Measurements from ENCODE around the gene GPR146.
A peak's percentile ranks its signal among the peaks of the same experiment; 100 is the strongest.

Gene GPR146

DNA sequence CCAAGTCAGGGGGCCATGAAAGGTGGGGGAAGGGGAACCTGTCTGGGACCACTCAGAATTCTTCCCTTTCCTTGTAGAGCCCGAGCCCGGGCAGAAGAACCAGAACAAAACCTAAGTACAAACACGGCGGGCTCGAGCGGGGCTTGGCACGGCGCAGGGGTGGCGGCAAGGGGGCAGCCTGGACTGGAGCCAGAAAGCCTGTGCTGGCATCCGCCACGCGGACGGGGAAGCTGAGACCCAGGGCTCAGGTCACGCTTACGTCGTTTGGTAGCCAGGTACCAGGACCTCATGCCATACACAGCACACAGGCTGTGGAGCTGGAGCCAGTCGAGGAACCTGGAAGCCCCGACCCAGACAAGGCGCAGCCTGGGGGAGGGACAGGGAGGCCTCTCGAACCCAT is 37.0 kb downstream of the GPR146 start:
- H3K27me3 ChIP-seq (ENCODE audit: insufficient read depth, low read length), result no peaks in the 10 kb centered on the region
- no peaks in the 10 kb centered on the region for H3K4me1 ChIP-seq (ENCODE audit: insufficient read depth, low read length)
- no peaks in the 10 kb centered on the region for H3K36me3 ChIP-seq (ENCODE audit: insufficient read depth, low read depth, low read length)
- H3K9me3 ChIP-seq (ENCODE audit: insufficient read depth, low read depth, low read length), result no peaks in the 10 kb centered on the region
- H3K4me3 ChIP-seq (ENCODE audit: low read length), result no peak overlapping the region
- no peak overlapping the region for H3K9ac ChIP-seq (ENCODE audit: low read depth, low read length)
- H3K27ac ChIP-seq (ENCODE audit: low read length), result no peak overlapping the region

DNA sequence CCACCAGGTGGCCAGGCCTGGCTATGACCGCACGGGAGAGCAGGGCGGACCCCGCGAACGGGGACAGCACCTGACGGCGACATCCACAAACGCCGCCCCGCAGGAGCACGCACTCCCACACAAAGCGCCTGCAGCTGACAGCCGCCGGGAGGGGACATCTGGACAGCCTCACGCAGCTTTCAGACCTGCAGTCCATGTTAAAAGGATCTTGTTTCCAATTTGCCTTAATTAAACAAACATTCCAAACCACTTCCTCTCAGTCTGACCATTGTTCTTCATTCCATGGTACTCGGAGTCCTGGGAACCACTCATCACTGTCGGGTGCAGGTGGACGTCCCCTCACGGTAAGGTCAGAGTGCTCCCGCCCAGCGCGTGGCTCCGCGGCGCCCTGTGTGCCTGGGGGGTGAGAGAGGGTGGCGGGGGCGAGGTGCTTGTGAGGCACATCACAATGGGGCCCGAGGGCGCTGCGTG is 37.6 kb downstream of the GPR146 start:
- no peak overlapping the region for H3K9ac ChIP-seq (ENCODE audit: low read depth, low read length)
- H3K27me3 ChIP-seq (ENCODE audit: insufficient read depth, low read length), result no peaks in the 10 kb centered on the region
- no peaks in the 10 kb centered on the region for H3K36me3 ChIP-seq (ENCODE audit: insufficient read depth, low read depth, low read length)
- no peak overlapping the region for H3K4me3 ChIP-seq (ENCODE audit: low read length)
- H3K27ac ChIP-seq (ENCODE audit: low read length), result no peak overlapping the region
- H3K4me1 ChIP-seq (ENCODE audit: insufficient read depth, low read length), result no peaks in the 10 kb centered on the region
- H3K9me3 ChIP-seq (ENCODE audit: insufficient read depth, low read depth, low read length), result no peaks in the 10 kb centered on the region

GRCh38 chr7:1083729-1084657 is 39.6 kb downstream of the GPR146 start:
- H3K9ac ChIP-seq (ENCODE audit: low read depth, low read length), result no peak overlapping the region; the same call in 1 of the 2 replicates
- no peaks in the 10 kb centered on the region for H3K9me3 ChIP-seq (ENCODE audit: insufficient read depth, low read depth, low read length)
- no peaks in the 10 kb centered on the region for H3K36me3 ChIP-seq (ENCODE audit: insufficient read depth, low read depth, low read length)
- H3K27ac ChIP-seq (ENCODE audit: low read length), result no peak overlapping the region
- no peaks in the 10 kb centered on the region for H3K27me3 ChIP-seq (ENCODE audit: insufficient read depth, low read length)
- H3K4me3 ChIP-seq (ENCODE audit: low read length), result no peak overlapping the region
- peaks cover 7% of the 10 kb centered on the region; the same call in 1 of the 2 replicates for H3K4me1 ChIP-seq (ENCODE audit: insufficient read depth, low read length)

DNA sequence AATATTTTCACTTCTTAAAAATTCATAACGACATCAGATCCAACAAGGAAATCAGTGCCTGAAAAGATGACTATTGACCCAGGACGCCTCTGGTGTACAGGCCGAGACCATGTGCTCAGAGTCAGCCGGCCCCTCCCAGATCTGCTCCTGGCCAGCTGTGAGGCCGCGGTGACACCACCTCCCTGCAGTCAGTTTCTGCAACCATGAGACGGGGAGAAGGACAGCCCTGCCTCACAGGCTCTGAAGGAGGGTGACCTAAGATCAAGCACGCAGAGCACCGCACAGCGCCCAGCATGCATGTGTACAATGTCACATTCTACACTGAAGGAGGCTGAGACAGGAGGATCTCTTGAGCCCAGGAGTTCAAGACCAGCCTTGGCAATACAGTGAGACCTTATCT is 40.9 kb downstream of the GPR146 start:
- Histone ChIP-seq H3K9ac (ENCODE audit: low read depth, low read length) (no peak overlapping the region), H3K27ac (ENCODE audit: low read length) (no peak overlapping the region), H3K36me3 (ENCODE audit: insufficient read depth, low read depth, low read length) (no peaks in the 10 kb centered on the region), H3K9me3 (ENCODE audit: insufficient read depth, low read depth, low read length) (no peaks in the 10 kb centered on the region), H3K27me3 (ENCODE audit: insufficient read depth, low read length) (no peaks in the 10 kb centered on the region), H3K4me3 (ENCODE audit: low read length) (no peak overlapping the region), H3K4me1 (ENCODE audit: insufficient read depth, low read length) (peaks cover 7% of the 10 kb centered on the region; the same call in 1 of the 2 replicates)

GRCh38 chr7:1085910-1086421 is 41.6 kb downstream of the GPR146 start:
- Histone ChIP-seq H3K9ac (ENCODE audit: low read depth, low read length) (no peak overlapping the region), H3K36me3 (ENCODE audit: insufficient read depth, low read depth, low read length) (no peaks in the 10 kb centered on the region), H3K4me1 (ENCODE audit: insufficient read depth, low read length) (peaks cover 7% of the 10 kb centered on the region; the same call in 1 of the 2 replicates), H3K9me3 (ENCODE audit: insufficient read depth, low read depth, low read length) (no peaks in the 10 kb centered on the region), H3K27ac (ENCODE audit: low read length) (no peak overlapping the region), H3K27me3 (ENCODE audit: insufficient read depth, low read length) (no peaks in the 10 kb centered on the region), H3K4me3 (ENCODE audit: low read length) (no peak overlapping the region)

- H3K27ac ChIP-seq (ENCODE audit: low read length), result no peak overlapping the region
Observed at GRCh38 chr7:1086588-1087464, 42.5 kb downstream of the GPR146 start.

GRCh38 chr7:1087465-1087814 is 43.1 kb downstream of the GPR146 start:
- Histone ChIP-seq H3K36me3 (ENCODE audit: insufficient read depth, low read depth, low read length) (no peaks in the 10 kb centered on the region), H3K4me1 (ENCODE audit: insufficient read depth, low read length) (peaks cover 7% of the 10 kb centered on the region; the same call in 1 of the 2 replicates), H3K9ac (ENCODE audit: low read depth, low read length) (peak overlapping the region; percentile 47; the same call in 1 of the 2 replicates), H3K27ac (ENCODE audit: low read length) (no peak overlapping the region), H3K27me3 (ENCODE audit: insufficient read depth, low read length) (no peaks in the 10 kb centered on the region), H3K4me3 (ENCODE audit: low read length) (peak overlapping the region; percentile 51; the same call in 1 of the 2 replicates), H3K9me3 (ENCODE audit: insufficient read depth, low read depth, low read length) (no peaks in the 10 kb centered on the region)

More at GRCh38 chr7:1086588-1087464, 42.5 kb downstream of the GPR146 start:
- no peaks in the 10 kb centered on the region for H3K27me3 ChIP-seq (ENCODE audit: insufficient read depth, low read length)
- peaks cover 7% of the 10 kb centered on the region; the same call in 1 of the 2 replicates for H3K4me1 ChIP-seq (ENCODE audit: insufficient read depth, low read length)
- peak overlapping the region; percentile 47; the same call in 1 of the 2 replicates for H3K9ac ChIP-seq (ENCODE audit: low read depth, low read length)
- peak overlapping the region; percentile 51; the same call in 1 of the 2 replicates for H3K4me3 ChIP-seq (ENCODE audit: low read length)
- H3K9me3 ChIP-seq (ENCODE audit: insufficient read depth, low read depth, low read length), result no peaks in the 10 kb centered on the region
- no peaks in the 10 kb centered on the region for H3K36me3 ChIP-seq (ENCODE audit: insufficient read depth, low read depth, low read length)

DNA sequence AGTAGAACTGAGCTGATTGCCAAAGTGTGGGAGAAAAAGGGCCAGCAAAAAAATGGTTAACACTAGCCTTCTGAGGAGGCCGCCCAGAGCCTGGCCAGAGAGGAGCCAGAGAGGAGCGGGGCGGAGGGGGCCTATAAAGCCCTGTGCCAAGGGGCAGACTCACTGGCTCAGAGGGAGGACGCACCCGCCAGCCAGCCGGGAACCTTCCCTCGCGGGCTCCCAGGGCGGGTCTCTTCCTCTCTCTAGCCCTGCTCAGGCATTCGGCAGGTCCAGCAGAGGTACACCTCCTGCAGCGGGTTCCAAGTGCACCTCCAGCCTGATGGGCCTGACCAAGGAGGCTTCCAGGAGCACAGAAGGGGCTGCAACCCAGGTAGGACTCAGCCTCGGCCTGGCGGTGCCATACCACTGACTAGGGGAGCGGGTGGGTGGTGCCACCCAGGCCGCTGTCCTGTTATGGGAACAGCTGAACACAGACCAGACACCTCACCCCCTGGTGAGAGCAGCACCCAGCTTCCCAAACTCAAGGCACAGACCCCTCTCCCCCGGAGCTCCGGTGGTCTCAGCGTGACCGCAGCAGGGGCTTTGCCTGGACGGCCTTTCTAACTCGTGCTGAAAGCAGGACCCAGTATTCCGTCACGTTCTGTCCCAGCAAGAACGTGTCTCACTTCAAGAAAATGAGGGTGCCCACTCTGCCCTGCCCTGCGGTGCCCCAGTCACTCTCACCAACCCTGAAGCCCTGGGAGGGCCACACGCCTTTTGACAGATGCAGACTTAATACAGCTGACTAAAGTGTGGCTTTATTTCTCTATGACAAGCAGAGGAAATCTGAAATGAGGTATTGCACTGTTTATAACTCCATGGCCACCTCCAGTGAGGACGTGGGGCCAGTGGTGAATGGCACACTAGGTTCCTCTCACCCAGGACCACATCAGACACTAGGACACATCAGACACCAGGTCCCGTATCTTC is 43.9 kb downstream of the GPR146 start, which contains the start of gene GPER1:
Gene GPER1 (plus strand): TSS at position 162 of the 969 bp plus-strand sequence. CDS start 3,616 bp downstream, outside the sequence.
- Histone ChIP-seq H3K4me1 (ENCODE audit: insufficient read depth, low read length) (peaks cover 7% of the 10 kb centered on the region; the same call in 1 of the 2 replicates), H3K4me3 (ENCODE audit: low read length) (peak within 1 kb of the TSS; percentile 51; the same call in 1 of the 2 replicates), H3K9me3 (ENCODE audit: insufficient read depth, low read depth, low read length) (no peaks in the 10 kb centered on the region), H3K36me3 (ENCODE audit: insufficient read depth, low read depth, low read length) (no peaks in the 10 kb centered on the region), H3K9ac (ENCODE audit: low read depth, low read length) (peak within 1 kb of the TSS; percentile 47; the same call in 1 of the 2 replicates), H3K27me3 (ENCODE audit: insufficient read depth, low read length) (no peaks in the 10 kb centered on the region), H3K27ac (ENCODE audit: low read length) (no peak within 1 kb of the TSS)

- Histone ChIP-seq H3K9ac (ENCODE audit: low read depth, low read length) (no peak overlapping the region), H3K27ac (ENCODE audit: low read length) (no peak overlapping the region), H3K36me3 (ENCODE audit: insufficient read depth, low read depth, low read length) (no peaks in the 10 kb centered on the region), H3K4me1 (ENCODE audit: insufficient read depth, low read length) (peaks cover 7% of the 10 kb centered on the region; the same call in 1 of the 2 replicates), H3K27me3 (ENCODE audit: insufficient read depth, low read length) (no peaks in the 10 kb centered on the region), H3K4me3 (ENCODE audit: low read length) (no peak overlapping the region), H3K9me3 (ENCODE audit: insufficient read depth, low read depth, low read length) (no peaks in the 10 kb centered on the region)
Observed at GRCh38 chr7:1090236-1090635, 45.9 kb downstream of the GPR146 start.

All from iPS-20b (cell line).